H54 (cell line): ENCODE measurements around the gene MTAP.

Source experiments
- DNase-seq: peaks from one replicate; pipeline ENCODE4 v3.0.0; 2011; ENCODE audit warnings: low spot score, mixed read lengths; ENCODE audit not compliant: insufficient read length
- FAIRE-seq: peaks from 3 replicates; lab custom pipeline; 2011; peaks lifted over from hg19 to GRCh38; lab: Jason Lieb, UNC
- POLR2A ChIP-seq: IDR thresholded peaks from 2 replicates; pipeline ENCODE4 v1.6.1; 2011; ENCODE audit warnings: low read depth, mild to moderate bottlenecking, low read length

The MTAP gene

GRCh38 chr9:21802418-21803000, at the start of gene MTAP:
TSS of gene MTAP (plus strand) at chr9:21802636. CDS start at chr9:21802749, 113 bp downstream.
- no peak for TF ChIP-seq POLR2A
- no peak for FAIRE-seq
- DNase-seq = no peak

- TF ChIP-seq POLR2A = no peak
- FAIRE-seq = no peak
- DNase-seq = no peak
Observed at GRCh38 chr9:21753523-21753922, 48.9 kb upstream of the MTAP start.

DNA sequence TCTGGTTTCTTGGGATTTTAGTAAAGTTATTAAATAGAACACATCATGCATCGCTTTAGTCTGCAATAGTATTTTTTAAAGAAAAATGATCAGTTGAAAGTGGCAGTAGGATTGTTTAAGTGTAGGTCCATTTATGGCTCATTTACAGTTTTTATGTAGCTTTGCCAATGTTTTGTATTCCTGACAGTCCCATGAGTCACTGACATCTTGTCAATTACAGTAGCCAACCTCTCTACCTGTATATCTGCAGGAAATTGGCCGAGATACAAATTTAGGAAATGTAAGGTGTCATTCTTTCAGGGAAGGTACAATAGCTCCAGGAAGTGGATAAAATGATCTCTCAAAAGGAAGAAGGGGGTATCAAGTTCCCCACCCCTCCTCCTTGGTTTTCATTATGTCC, 47.7 kb upstream of the MTAP start:
- no peak for TF ChIP-seq POLR2A
- no peak for DNase-seq
- FAIRE-seq = no peak

- no peak for TF ChIP-seq POLR2A
- DNase-seq = no peak
- no peak for FAIRE-seq
Observed at GRCh38 chr9:21758540-21758939, 43.9 kb upstream of the MTAP start.

DNA sequence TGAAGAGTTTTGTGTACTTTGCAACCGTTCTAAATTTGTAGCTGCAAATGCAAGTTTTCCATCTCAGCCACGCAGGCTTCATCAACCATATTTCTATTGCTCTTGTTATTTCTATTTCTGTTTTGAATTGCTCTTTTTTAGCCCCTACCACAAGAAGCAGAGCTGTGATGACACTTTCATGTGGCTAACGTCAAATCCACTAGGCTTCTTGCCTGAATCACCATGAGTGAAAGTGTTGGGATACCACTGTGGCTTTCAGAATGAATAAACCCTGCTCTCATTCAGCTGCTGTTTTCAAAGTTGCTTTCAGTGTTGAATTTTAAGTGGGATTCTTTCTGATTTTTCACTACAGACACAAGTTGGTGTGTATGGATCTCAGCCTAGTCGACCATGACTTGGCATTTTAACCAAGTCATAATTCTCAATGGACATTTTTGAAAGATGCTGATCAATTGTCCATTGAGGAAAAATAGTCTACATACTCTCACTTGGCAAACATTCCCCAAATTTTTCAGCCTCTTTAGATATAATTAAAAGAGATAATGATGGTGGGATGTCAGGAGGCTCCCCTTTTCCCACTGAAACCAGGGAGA, 41.0 kb upstream of the MTAP start:
- TF ChIP-seq POLR2A = no peak
- DNase-seq (no peak), FAIRE-seq (no peak)

GRCh38 chr9:21762064-21762463, 40.4 kb upstream of the MTAP start:
- TF ChIP-seq POLR2A = no peak
- no peak for DNase-seq
- FAIRE-seq = no peak

DNA sequence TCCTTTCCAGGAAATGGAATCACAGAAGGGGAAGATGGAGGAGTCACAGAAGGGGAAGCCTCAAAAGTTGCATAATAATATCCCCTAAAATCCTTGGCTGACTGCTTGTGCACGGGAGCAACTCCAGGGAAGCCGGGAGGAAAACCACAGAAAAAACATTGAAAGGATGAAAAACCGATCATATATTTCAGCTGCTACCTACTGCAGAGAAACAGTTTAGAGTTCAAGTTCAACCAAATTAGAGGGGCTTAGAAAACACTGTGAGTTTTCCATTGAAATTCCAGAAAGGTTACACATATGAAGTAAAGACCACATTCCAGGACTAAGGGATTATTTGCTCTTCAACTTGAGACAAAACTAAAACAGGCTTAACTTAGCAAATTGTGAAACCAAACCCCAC, 37.6 kb upstream of the MTAP start:
- no peak for TF ChIP-seq POLR2A
- no peak for FAIRE-seq
- no peak for DNase-seq

- DNase-seq = no peak
- no peak for FAIRE-seq
- no peak for TF ChIP-seq POLR2A
Observed at GRCh38 chr9:21766096-21766495, 36.3 kb upstream of the MTAP start.

GRCh38 chr9:21770871-21771560, 31.4 kb upstream of the MTAP start:
- no peak for TF ChIP-seq POLR2A
- DNase-seq (no peak), FAIRE-seq (no peak)

GRCh38 chr9:21777701-21778100, 24.7 kb upstream of the MTAP start:
- TF ChIP-seq POLR2A = no peak
- FAIRE-seq (no peak), DNase-seq (no peak)

DNA sequence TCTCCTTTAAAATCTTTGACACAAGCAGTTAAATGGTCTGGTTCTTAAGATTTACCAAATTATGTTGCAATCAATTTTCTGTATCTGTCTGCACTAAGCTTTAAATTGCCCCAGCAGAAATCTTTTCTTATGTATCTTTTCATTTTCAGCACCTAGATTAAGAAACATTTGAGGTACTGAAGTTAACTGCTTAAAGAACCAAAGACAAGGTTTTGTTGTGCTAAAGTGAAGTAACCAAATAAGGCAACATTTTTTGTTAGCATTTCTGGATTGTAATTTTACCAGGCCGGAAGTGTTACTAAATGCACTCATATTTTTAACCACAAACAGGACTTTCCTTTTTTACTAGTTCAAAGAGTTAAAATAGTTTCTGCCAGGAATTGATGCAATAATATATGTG, 24.1 kb upstream of the MTAP start:
- TF ChIP-seq POLR2A = no peak
- FAIRE-seq = no peak
- DNase-seq = no peak

DNA sequence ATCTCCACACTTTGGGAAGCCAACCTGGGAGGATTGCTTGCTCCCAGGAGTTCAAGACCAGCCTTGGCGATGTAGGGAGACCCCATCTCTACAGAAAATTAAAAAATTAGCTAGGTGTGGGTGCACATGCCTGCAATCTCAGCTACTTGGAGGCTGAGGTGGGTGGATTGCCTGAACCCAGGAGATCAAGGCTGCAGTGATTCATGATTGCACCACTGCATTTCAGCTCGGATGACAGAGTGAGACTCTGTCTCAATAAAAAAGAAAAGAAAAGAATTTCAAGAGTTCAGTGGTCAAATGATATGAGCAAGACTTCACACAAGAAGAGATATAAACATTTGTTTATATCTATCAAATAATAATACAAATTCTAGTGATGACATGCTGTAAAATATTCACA, 23.0 kb upstream of the MTAP start:
- TF ChIP-seq POLR2A = no peak
- DNase-seq = no peak
- FAIRE-seq = no peak

GRCh38 chr9:21781656-21782055, 20.8 kb upstream of the MTAP start:
- no peak for TF ChIP-seq POLR2A
- no peak for DNase-seq
- FAIRE-seq = no peak

- FAIRE-seq (no peak), DNase-seq (no peak)
- no peak for TF ChIP-seq POLR2A
Observed at GRCh38 chr9:21782205-21782604, 20.2 kb upstream of the MTAP start.

GRCh38 chr9:21788752-21789151, 13.7 kb upstream of the MTAP start:
- DNase-seq (no peak), FAIRE-seq (no peak)
- TF ChIP-seq POLR2A = no peak
